Measurements from ENCODE around the gene ZNHIT1.
"Not testable (repeated sequence)": the region's sequence is repeated elsewhere in the genome, so short reads cannot be mapped to it uniquely, and the experiment has no call there.

Gene ZNHIT1

DNA sequence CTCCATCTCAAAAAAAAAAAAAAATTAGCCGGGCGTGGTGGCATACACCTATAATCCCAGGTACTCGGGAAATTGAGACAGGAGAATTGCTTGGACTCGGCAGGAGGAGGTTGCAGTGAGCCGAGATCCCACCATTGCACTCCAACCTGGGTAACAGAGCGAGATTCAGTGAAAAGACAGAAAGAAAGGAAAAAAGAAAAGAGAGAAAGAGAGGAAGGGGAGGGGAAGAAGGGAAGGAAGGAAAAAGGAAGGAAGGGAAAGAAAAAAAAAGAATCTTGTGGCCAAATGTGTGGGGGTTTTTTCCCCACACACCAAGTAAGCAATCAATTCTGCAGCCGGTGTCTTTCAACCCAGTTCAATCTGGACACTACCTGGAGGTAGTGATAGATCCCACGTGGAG is 28.9 kb upstream of the ZNHIT1 start:
- Histone ChIP-seq H3K27ac (ENCODE audit: low read depth, low read length, severe bottlenecking) (no peak overlapping the region), H3K36me3 (ENCODE audit: control insufficient read depth, insufficient read depth, low read length) (no peaks in the 10 kb centered on the region), H3K4me3 (ENCODE audit: extremely low read depth, insufficient read depth, low read length, poor library complexity, severe bottlenecking) (no peak overlapping the region), H3K4me1 (ENCODE audit: control insufficient read depth, insufficient read depth, low read length, poor library complexity, severe bottlenecking) (no peaks in the 10 kb centered on the region), H3K9me3 (ENCODE audit: control insufficient read depth, low read length) (no peaks in the 10 kb centered on the region)
- 29 to 84% methylated on average over 1 to 8 of the region's 8 CpGs for WGBS, 2 experiments (ENCODE audit: insufficient coverage in 2 of 2)

DNA sequence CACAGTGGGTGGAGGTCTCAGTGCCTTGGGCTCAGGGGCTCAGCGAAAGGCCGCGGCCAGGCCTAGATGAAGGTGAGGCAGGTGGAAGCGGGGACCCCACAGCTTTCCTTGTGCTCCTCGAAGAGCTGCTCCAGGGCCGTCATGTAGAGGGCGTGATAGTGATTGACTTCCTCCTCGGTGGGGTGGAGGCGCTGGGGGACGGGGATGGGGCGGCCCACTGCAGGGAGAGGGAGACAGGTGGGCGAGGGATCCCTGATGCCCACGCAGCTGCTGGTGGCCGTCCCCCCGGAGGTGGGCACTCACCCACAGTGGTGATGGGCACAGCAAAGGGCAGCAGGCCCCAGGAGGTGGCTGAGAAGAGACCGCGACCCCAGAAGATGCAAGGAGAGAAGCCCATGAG is 22.1 kb upstream of the ZNHIT1 start:
- H3K4me1 ChIP-seq (ENCODE audit: control insufficient read depth, insufficient read depth, low read length, poor library complexity, severe bottlenecking) = peaks cover 2% of the 10 kb centered on the region
- H3K36me3 ChIP-seq (ENCODE audit: control insufficient read depth, insufficient read depth, low read length) = no peaks in the 10 kb centered on the region
- no peak overlapping the region for H3K27ac ChIP-seq (ENCODE audit: low read depth, low read length, severe bottlenecking)
- 91 to 94% methylated on average over 14 of the region's 17 CpGs for WGBS, 2 experiments (ENCODE audit: insufficient coverage in 2 of 2)
- no peaks in the 10 kb centered on the region for H3K9me3 ChIP-seq (ENCODE audit: control insufficient read depth, low read length)
- no peak overlapping the region for H3K4me3 ChIP-seq (ENCODE audit: extremely low read depth, insufficient read depth, low read length, poor library complexity, severe bottlenecking)

DNA sequence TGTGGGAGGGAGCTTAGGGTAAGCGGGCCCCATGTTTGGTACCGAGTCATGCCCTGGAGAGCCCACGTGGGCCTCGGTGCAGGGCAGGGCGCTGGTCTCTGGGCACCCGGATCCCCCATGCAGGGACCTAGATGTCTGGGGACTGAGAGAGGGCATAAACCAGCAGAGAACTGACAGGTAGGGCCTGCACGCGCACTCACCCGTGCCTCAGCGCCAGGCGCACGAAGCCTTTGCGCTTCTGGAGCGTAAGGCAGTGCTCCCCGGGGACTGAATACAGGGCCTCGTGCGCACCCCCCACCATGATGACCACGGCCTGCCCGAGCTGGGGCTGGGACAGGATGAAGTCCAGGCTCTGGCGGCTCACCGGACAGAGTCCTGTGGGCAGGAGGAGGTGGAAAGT is 20.0 kb upstream of the ZNHIT1 start:
- WGBS, 2 experiments (ENCODE audit: insufficient coverage in 2 of 2) = 93 to 96% methylated on average over 19 to 20 of the region's 21 CpGs
- H3K9me3 ChIP-seq (ENCODE audit: control insufficient read depth, low read length) = no peaks in the 10 kb centered on the region
- H3K36me3 ChIP-seq (ENCODE audit: control insufficient read depth, insufficient read depth, low read length) = no peaks in the 10 kb centered on the region
- H3K27ac ChIP-seq (ENCODE audit: low read depth, low read length, severe bottlenecking) = no peak overlapping the region
- H3K4me3 ChIP-seq (ENCODE audit: extremely low read depth, insufficient read depth, low read length, poor library complexity, severe bottlenecking) = no peak overlapping the region
- H3K4me1 ChIP-seq (ENCODE audit: control insufficient read depth, insufficient read depth, low read length, poor library complexity, severe bottlenecking) = peaks cover 4% of the 10 kb centered on the region

DNA sequence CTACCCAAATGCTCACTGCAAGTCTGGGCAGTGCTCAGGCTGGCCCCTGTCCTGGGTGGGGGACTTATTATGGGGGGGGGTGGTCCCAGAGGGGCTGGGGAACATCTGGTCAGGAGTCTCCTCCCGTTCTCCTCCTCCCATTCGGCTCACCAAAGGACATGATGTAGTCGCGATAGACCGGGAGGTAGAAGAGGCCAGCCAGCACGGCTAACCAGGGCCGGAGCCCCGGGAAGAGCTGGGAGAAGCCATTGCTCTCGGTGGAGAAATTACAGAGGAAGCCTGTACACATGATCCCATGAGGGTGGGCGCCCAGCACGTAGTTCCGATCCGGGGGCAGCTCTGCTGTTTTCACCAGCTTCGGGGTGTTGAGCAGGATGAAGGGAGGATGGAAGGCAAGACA is 19.5 kb upstream of the ZNHIT1 start:
- H3K27ac ChIP-seq (ENCODE audit: low read depth, low read length, severe bottlenecking) = no peak overlapping the region
- H3K4me1 ChIP-seq (ENCODE audit: control insufficient read depth, insufficient read depth, low read length, poor library complexity, severe bottlenecking) = peaks cover 4% of the 10 kb centered on the region
- no peak overlapping the region for H3K4me3 ChIP-seq (ENCODE audit: extremely low read depth, insufficient read depth, low read length, poor library complexity, severe bottlenecking)
- WGBS, 2 experiments (ENCODE audit: insufficient coverage in 2 of 2) = 82 to 89% methylated on average over 12 of the region's 14 CpGs
- no peaks in the 10 kb centered on the region for H3K9me3 ChIP-seq (ENCODE audit: control insufficient read depth, low read length)
- H3K36me3 ChIP-seq (ENCODE audit: control insufficient read depth, insufficient read depth, low read length) = no peaks in the 10 kb centered on the region

DNA sequence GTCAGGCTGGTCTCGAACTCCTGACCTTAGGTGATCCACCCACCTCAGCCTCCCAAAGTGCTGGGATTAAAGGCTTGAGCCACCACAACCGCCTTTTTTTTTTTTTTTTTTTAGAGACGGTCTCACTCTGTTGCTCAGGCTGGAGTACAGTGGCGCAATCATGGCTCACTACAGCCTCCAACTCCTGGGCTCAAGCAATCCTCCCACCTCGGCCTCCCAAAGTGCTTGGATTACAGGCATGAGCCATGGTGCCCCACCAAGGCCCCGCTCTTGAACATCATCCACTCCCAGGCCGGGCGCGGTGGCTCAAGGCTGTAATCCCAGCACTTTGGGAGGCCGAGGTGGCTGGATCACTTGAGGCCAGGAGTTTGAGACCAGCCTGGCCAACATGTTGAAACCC is 18.4 kb upstream of the ZNHIT1 start:
- H3K27ac ChIP-seq (ENCODE audit: low read depth, low read length, severe bottlenecking); H3K9me3 ChIP-seq (ENCODE audit: control insufficient read depth, low read length); H3K36me3 ChIP-seq (ENCODE audit: control insufficient read depth, insufficient read depth, low read length); H3K4me1 ChIP-seq (ENCODE audit: control insufficient read depth, insufficient read depth, low read length, poor library complexity, severe bottlenecking); H3K4me3 ChIP-seq (ENCODE audit: extremely low read depth, insufficient read depth, low read length, poor library complexity, severe bottlenecking): not testable (repeated sequence)
- WGBS, 2 experiments (ENCODE audit: insufficient coverage in 2 of 2) = 87 to 97% methylated on average over 7 to 8 of the region's 10 CpGs

DNA sequence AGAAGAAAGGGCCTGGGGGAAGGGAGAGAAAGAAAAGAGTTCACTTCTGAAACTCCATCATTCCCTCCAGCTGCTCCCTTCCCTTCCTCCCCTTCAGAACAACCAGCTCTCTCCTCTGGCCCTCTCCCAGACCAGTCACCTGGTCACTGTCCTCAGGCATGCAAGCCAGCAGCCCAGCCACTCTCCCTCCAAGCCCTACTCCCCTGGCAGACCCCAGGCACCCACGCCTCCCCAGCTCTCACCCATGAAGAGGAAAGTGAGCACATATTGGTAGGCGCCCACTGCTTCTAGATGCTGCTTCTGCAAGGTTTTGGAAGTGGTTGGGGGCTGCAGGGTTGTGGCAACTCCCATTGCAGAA is 17.5 kb upstream of the ZNHIT1 start:
- no peak overlapping the region for H3K27ac ChIP-seq (ENCODE audit: low read depth, low read length, severe bottlenecking)
- no peaks in the 10 kb centered on the region for H3K36me3 ChIP-seq (ENCODE audit: control insufficient read depth, insufficient read depth, low read length)
- 67% methylated on average over 1 of the region's 2 CpGs; no CpG with 5 or more reads in 1 of the 2 experiments for WGBS, 2 experiments (ENCODE audit: insufficient coverage in 2 of 2)

DNA sequence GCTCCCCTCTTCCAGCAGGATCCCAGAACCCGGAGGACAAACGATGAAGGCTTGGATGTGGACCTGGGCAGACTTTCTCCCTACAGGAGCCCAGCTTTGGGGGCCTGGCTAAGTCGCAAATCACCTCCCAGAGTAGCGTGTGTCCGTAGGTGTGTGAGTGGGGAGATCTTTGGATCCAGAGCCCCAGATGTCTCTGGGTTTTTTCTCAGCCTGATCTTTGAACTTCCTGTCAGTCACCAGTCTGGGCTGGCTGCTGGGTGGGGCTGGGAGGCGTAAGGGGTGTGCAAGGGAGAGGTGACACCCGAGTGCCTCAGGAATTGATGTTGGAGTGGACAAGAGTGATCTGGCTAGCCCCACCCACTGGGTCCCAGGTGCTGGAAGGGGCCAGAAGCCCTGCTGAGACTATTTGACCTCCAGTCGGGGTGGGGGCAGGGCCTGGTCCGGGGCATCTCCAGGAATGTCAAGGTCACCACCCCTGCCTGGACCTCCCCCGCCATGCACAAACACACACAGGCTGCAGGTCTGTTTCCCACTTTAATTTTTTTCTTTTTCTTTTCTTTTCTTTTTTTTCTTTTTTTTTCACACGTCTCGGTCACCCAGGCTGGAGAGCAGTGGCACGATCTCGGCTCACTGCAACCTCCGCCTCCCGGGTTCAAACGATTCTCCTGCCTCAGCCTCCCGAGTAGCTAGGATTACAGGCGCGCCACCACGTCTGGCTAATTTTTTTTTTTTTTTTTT is 16.9 kb upstream of the ZNHIT1 start, which contains the start of gene MOGAT3:
TSS of gene MOGAT3 (minus strand) at position 175 of the 738 bp plus-strand sequence. CDS start 182 bp downstream, outside the sequence.
- Histone ChIP-seq H3K4me1 (ENCODE audit: control insufficient read depth, insufficient read depth, low read length, poor library complexity, severe bottlenecking) (peaks cover 4% of the 10 kb centered on the region), H3K4me3 (ENCODE audit: extremely low read depth, insufficient read depth, low read length, poor library complexity, severe bottlenecking) (no peak within 1 kb of the TSS), H3K9me3 (ENCODE audit: control insufficient read depth, low read length) (no peaks in the 10 kb centered on the region), H3K27ac (ENCODE audit: low read depth, low read length, severe bottlenecking) (no peak within 1 kb of the TSS), H3K36me3 (ENCODE audit: control insufficient read depth, insufficient read depth, low read length) (peaks cover 2% of the 10 kb centered on the region)
- WGBS, 2 experiments (ENCODE audit: insufficient coverage in 2 of 2) = 54 to 71% methylated on average over 8 to 10 of the region's 21 CpGs

More for the DNA sequence above, 17.5 kb upstream of the ZNHIT1 start:
- peaks cover 4% of the 10 kb centered on the region for H3K4me1 ChIP-seq (ENCODE audit: control insufficient read depth, insufficient read depth, low read length, poor library complexity, severe bottlenecking)
- no peak overlapping the region for H3K4me3 ChIP-seq (ENCODE audit: extremely low read depth, insufficient read depth, low read length, poor library complexity, severe bottlenecking)
- H3K9me3 ChIP-seq (ENCODE audit: control insufficient read depth, low read length) = no peaks in the 10 kb centered on the region

DNA sequence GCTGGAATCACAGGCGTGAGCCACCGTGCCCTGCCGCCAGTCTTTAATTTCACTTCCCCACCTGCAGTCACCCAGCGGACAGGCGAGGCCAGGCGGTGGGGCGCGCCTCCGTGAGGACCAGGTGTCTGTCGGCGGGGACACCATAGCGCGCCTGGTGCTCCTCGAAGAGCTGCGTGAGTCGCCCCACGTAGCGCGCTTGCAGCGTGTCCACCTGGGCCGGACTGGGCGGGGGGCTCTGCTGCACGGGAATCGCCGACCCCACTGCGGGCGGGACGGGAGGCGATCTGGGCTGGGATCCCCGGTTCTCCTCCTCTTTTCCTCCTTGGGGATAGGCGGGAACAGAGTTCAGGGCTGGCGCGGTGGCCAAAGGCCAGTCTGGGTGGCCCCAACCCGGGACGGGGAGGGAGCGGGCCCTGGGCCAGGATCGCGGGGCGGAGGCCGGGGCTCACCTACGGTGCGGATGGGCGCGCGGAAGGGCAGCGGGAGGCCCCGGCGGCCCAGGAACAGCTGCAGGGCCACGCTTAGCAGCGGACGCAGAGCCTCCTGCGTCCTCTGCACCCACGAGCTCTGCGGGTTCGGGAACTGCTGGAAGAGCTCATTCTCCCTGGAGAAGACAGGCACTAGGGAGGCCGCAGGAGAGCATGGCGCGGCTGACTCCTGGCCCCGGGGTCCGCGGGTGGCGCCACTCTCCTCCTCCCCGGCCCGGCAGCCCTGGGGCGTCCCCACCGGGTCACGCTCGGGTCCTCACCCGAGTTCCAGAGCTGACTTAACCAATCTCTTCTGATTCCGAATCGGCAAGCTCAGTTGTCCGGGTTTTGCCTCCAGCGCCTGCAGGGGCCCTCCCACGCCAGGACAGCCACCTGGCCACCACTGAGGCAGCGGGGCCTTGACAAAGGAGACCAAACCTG is 16.0 kb upstream of the ZNHIT1 start:
- Histone ChIP-seq H3K27ac (ENCODE audit: low read depth, low read length, severe bottlenecking) (no peak overlapping the region), H3K4me1 (ENCODE audit: control insufficient read depth, insufficient read depth, low read length, poor library complexity, severe bottlenecking) (peaks cover 4% of the 10 kb centered on the region), H3K36me3 (ENCODE audit: control insufficient read depth, insufficient read depth, low read length) (peaks cover 8% of the 10 kb centered on the region), H3K9me3 (ENCODE audit: control insufficient read depth, low read length) (no peaks in the 10 kb centered on the region), H3K4me3 (ENCODE audit: extremely low read depth, insufficient read depth, low read length, poor library complexity, severe bottlenecking) (no peak overlapping the region)
- WGBS, 2 experiments (ENCODE audit: insufficient coverage in 2 of 2) = 79 to 83% methylated on average over 61 to 70 of the region's 75 CpGs

DNA sequence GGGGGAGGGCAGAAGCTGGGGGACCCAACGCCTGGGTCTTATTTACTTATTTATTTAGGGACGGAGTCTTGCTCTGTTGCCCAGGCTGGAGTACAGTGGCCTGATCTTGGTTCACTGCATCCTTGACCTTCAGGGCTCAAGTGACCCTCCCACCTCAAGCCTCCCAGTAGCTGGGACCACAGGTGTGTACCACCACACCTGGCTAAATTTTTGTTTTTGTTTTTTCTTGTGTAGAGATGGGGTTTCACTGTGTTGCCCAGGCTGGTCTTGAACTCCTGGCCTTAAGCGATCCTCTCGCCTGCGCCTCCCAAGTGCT is 15.4 kb upstream of the ZNHIT1 start:
- 91% methylated on average over 5 of the region's 5 CpGs for WGBS, 2 experiments (ENCODE audit: insufficient coverage in 2 of 2)
- Histone ChIP-seq H3K36me3 (ENCODE audit: control insufficient read depth, insufficient read depth, low read length) (peaks cover 9% of the 10 kb centered on the region), H3K4me3 (ENCODE audit: extremely low read depth, insufficient read depth, low read length, poor library complexity, severe bottlenecking) (no peak overlapping the region), H3K27ac (ENCODE audit: low read depth, low read length, severe bottlenecking) (no peak overlapping the region), H3K4me1 (ENCODE audit: control insufficient read depth, insufficient read depth, low read length, poor library complexity, severe bottlenecking) (peaks cover 4% of the 10 kb centered on the region), H3K9me3 (ENCODE audit: control insufficient read depth, low read length) (no peaks in the 10 kb centered on the region)

DNA sequence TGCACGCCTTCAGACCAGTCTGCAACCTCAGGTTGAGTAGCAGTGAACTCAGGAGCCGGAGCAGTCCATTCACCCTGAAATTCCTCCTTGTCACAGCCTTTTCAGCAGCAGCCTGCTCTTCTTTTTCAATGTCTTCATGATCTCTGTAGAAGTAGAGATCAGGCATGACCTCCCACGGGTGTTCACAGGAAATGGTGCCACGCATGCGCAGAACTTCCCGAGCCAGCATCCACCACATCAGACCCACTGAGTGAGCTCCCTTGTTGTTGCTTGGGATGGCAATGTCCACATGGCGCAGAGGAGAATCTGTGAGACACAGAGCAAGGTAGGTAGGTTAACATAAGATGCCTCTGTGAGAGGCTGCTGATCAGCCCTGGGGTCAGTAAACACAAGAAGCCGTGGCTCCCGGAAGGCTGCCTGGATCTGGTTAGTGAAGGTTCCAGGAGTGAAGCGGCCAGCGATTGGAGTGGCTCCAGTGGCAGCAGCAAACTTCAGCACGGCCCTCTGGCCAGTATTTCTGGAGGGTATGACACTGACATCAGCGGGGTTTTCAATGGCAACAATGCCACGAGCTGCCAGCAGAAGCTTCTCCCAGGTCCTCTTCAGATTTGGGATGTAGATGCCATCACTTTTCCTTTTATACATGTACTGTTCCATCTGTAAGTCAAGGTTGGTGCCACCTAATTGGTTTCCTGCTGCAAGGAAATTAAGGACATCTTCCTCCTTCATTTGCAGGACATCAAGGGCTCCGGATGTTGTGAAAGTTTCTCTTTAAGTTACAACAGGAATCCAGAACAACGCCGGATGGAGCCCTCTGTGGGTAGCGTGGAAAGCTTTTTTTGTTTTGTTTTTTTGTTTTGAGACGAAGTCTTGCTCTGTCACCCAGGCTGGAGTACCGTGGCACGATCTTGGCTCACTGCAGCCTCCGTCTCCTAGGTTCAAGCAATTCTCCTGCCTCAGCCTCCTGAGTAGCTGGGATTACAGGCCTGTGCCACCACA is 13.9 kb upstream of the ZNHIT1 start:
- not testable (repeated sequence) for H3K4me3 ChIP-seq (ENCODE audit: extremely low read depth, insufficient read depth, low read length, poor library complexity, severe bottlenecking); H3K4me1 ChIP-seq (ENCODE audit: control insufficient read depth, insufficient read depth, low read length, poor library complexity, severe bottlenecking); H3K9me3 ChIP-seq (ENCODE audit: control insufficient read depth, low read length); H3K27ac ChIP-seq (ENCODE audit: low read depth, low read length, severe bottlenecking)
- H3K36me3 ChIP-seq (ENCODE audit: control insufficient read depth, insufficient read depth, low read length) = peaks cover 21% of the 10 kb centered on the region
- 91 to 93% methylated on average over 19 to 20 of the region's 22 CpGs for WGBS, 2 experiments (ENCODE audit: insufficient coverage in 2 of 2)
